Lower leg skin (tissue), 3 donors: Measurements from ENCODE around the gene OGFR.

Experiments used
- POLR2A ChIP-seq, 2 donors: fragments of 450-650 bp; IDR thresholded peaks; one replicate each; pipeline ENCODE4 v1.6.1; 2016 to 2017; ENCODE audit warnings: antibody characterized with exemption in 2 of 2, mild to moderate bottlenecking in 1 of 2, moderate library complexity in 1 of 2
- TF ChIP-seq, protein P1 (sequence below), 3 donors: fragments of 450-650 bp; IDR thresholded peaks; one replicate each; pipeline ENCODE4 v1.5.1; 2016; ENCODE audit warnings: antibody characterized with exemption in 3 of 3, mild to moderate bottlenecking in 3 of 3, moderate library complexity in 2 of 3

DNA sequence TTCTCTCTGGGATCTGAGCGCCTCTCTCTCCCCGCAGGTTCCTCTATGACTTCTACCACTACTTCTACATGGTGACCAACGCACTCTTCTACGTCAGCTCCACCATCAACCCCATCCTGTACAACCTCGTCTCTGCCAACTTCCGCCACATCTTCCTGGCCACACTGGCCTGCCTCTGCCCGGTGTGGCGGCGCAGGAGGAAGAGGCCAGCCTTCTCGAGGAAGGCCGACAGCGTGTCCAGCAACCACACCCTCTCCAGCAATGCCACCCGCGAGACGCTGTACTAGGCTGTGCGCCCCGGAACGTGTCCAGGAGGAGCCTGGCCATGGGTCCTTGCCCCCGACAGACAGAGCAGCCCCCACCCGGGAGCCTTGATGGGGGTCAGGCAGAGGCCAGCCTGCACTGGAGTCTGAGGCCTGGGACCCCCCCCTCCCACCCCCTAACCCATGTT is 44.6 kb upstream of the OGFR start:
- TF ChIP-seq, protein P1, sequence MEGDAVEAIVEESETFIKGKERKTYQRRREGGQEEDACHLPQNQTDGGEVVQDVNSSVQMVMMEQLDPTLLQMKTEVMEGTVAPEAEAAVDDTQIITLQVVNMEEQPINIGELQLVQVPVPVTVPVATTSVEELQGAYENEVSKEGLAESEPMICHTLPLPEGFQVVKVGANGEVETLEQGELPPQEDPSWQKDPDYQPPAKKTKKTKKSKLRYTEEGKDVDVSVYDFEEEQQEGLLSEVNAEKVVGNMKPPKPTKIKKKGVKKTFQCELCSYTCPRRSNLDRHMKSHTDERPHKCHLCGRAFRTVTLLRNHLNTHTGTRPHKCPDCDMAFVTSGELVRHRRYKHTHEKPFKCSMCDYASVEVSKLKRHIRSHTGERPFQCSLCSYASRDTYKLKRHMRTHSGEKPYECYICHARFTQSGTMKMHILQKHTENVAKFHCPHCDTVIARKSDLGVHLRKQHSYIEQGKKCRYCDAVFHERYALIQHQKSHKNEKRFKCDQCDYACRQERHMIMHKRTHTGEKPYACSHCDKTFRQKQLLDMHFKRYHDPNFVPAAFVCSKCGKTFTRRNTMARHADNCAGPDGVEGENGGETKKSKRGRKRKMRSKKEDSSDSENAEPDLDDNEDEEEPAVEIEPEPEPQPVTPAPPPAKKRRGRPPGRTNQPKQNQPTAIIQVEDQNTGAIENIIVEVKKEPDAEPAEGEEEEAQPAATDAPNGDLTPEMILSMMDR (IDR thresholded peaks at IDR 0.05): no peak
- no peak for TF ChIP-seq POLR2A (IDR thresholded peaks at IDR 0.05)
